DMS 273 treated with DMSO at 0.1 percent for 48 hours (cell line): Measurements from ENCODE around the gene DMBX1.

Source experiments
- DNase-seq: peaks from one replicate; lab custom pipeline; 2025; lab: John Stamatoyannopoulos, UW

Gene DMBX1

GRCh38 chr1:46489638-46490405, at the start of gene DMBX1:
Gene DMBX1, plus strand, starts transcription at chr1:46489836. Its CDS starts 17,175 bp downstream, at chr1:46507011.
- no peak for DNase-seq

DNA sequence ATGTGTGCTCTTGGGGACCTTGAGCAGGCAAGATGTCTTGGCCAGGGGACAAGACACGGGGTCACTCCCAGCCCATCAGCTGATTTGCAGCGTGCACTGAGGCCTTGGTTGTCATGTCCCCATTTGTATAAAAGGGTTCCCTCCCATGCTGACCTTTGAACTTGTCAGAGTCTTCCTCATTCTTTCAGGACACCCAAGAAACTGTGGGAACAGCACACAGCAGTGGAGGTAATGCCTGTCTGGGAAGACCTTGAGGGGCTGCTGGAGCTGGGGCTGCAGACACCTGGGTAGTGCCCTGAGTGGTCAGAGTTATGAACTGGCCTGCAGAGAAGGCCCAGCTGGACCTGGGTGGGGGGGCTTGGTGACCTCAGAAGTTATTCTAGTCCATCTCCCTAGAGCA, 49.2 kb upstream of the DMBX1 start:
- no peak for DNase-seq

GRCh38 chr1:46442317-46443161, 47.1 kb upstream of the DMBX1 start:
- DNase-seq, result peak; percentile 73

- DNase-seq, result no peak
These were observed 45.2 kb upstream of the DMBX1 start for GRCh38 chr1:46444466-46444865.

DNA sequence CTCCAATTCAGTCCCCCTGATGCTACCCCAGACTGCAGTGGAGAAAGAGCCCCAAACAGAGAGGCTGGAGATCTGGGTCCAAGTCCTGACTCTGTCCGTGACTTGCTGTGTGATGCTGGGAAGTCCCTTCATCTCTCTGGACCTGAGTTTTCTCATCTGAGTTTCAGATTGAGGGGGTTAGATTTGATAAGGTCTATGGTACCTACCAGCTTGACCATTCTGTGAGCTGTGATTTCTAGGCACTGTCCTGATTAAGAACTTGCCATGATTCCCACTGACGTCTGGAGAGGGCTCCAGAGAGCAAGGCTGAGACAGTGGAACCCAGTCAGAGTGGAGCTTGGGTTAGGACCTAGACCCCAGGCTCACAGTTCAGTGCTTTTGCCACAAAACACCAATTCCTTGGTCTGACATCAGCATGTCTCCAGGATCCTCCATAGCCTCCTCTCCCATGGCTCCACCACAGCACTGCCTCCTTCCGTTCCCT, 43.8 kb upstream of the DMBX1 start:
- no peak for DNase-seq

- DNase-seq, result peak; percentile 38
These were observed 42.8 kb upstream of the DMBX1 start for GRCh38 chr1:46446646-46447498.

- no peak for DNase-seq
These were observed 42.0 kb upstream of the DMBX1 start for GRCh38 chr1:46447499-46448108.

DNA sequence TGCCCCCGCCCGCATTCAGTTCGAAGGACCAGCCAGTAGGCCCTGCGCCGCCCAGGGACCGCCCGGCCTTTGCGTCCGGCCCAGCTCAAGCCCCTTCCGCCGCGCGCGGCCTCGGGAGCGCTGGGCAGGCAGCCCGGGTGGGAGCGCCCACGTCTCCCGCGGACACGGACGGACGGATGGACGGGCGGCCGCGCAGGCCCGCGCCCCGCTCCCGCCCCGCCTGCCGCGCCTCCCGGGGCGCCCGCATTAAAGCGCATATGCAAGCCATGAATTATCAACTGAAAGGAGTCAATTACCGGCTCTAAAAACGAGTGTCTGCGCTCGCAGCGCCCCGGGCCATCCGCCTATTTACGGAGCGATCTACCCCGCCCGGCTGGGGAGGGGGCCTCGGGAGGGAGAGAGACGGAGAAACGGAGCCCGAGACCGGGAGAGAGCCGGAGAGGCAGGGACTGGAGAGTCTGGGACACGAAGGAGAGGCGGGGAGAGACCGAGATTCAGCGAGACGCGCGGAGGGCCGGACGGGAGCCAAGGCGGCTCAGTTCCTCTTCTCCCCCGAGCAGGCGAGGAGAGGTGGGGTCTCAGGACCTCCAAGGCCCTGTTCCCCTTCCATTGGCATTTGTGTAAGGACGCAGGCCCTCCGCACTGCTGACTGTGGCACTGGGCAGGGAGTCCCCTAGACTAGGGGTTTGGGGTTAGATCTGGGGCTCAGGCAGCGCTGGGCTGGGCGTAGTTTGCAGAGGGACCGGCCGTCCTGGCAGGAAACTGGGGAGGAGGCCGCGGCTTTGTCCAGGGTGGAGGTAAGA, 41.3 kb upstream of the DMBX1 start:
- no peak for DNase-seq

DNA sequence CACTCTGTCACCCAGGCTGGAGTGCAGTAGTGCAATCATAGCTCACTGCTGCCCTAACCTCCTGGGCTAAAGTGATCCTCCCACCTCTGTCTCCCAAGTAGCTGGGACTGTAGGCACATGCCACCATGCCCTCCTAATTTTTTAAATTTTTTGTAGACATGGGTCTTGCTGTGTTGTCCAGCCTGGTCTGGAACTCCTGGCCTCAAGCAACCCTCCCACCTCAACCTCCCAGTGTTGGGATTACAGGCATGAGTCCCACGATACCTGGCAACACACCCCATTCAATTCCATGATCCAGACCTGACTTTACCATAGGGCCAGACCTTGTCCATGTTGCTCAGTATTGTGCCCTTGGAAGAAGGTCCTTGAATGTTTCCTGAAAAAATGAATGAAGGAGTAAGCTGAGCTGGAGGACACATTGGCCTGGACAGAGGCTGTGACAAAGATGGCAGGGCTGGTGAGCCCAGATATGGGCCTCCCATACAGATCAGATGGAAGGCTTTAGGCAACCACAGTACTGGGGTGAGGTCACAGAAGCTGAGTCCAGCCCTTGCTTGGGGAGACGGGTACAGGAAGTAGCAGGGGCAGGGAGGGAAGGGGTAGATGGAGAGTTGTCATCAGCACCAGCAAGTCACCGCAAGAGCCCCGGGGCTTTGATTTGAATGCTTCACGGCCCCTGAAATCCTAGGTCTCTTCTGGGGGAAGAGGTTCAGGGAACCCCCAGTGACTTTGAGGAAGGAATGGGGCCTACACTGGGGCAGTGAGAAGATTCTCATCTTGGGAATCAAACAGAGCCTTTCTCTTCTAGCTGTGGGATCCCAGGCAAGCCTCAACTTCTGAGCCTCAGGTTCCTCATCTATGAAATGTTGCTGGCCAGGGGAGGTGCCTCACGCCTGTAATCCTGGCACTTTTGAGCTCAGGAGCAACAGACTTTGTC, 40.1 kb upstream of the DMBX1 start:
- no peak for DNase-seq

GRCh38 chr1:46450160-46450517, 39.5 kb upstream of the DMBX1 start:
- DNase-seq, result no peak

- DNase-seq, result no peak
These were observed 37.4 kb upstream of the DMBX1 start for GRCh38 chr1:46451948-46452930.

DNA sequence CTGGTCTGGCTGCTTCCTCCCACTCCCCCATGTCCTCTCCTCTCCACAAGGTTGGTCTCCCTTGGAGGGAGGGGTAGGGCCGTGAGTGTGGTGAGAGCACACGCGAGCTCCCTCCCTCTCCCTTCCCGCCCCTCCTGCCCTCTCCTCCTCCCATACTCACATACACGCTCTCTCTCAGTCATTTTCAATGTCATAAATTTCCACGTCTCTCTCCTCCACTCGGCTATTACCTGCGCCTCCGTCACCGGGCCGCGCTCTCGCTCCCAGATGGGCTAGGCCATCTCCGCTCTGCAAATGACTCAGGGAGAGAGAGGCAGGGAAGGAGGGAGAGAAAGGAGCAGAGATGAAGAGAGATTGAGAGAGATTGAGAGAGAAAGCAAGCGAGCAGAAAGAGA, 36.7 kb upstream of the DMBX1 start:
- DNase-seq, result no peak

DNA sequence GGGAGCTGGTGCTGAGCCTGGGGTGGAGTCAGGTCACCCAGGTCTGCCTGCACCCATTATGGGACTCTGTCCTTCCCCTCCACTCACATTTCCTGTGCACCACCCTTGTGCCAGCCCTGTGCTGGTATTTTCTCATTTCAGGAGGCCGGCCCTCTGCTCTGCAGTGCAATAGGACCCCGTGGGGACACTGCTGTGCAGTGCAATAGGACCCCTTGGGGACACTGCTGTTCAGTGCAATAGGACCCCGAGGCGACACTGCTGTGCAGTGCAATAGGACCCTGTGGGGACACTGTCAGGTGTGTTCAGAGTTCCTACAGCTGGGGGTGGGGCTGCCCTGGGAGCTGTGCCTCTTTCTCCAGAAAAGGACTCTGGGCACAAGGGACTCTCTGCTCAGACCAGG, 36.2 kb upstream of the DMBX1 start:
- DNase-seq, result no peak

DNA sequence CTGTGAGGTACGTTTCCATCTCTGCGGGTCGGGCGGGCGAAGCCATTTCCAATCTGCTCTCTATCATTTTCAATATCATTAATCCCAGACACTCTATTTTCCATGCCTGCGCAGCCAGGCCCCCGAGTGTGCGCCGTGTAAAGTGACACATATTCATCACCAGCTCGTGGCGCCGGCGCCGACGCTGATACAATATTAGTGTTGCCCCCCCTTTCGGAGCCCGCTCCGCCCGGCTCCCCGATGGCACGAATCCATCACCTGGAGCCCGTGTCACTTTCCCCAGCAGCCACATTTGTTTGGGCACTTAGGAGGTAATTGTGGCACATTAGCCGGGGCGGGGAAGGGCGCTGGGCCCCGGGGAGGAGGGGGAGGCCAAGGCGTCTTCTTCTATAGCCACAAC, 33.7 kb upstream of the DMBX1 start:
- DNase-seq, result no peak

DNA sequence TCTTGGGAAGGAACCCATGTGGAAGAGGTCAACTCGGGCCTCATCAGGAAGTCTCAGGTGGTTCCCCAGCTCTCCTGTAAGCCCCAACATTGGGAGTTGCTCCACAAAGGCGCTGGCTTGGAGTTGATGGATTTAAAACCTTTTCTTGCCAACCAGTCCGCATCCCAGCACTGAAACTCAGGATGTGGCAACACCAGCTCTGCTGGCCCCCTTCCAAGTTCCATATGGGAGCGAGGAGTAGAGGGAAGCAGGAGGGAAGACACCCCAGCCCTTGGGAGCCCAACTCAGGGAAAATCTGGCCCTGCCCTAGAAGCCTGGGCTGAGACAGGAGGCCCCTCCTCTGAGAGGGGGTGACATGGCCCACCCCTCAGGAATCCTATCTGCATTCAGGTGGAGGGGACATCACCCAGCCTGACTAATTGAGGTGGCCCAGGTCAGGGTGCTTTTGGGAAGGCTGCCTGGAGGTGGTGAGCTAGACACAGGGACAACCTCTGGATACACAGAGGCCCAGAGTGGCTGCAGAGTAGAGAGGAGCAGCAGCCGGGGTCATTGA, 33.1 kb upstream of the DMBX1 start:
- peak; percentile 2 for DNase-seq

- DNase-seq, result no peak
These were observed 32.5 kb upstream of the DMBX1 start for GRCh38 chr1:46457178-46457577.

GRCh38 chr1:46458190-46458589, 31.4 kb upstream of the DMBX1 start:
- DNase-seq, result no peak

DNA sequence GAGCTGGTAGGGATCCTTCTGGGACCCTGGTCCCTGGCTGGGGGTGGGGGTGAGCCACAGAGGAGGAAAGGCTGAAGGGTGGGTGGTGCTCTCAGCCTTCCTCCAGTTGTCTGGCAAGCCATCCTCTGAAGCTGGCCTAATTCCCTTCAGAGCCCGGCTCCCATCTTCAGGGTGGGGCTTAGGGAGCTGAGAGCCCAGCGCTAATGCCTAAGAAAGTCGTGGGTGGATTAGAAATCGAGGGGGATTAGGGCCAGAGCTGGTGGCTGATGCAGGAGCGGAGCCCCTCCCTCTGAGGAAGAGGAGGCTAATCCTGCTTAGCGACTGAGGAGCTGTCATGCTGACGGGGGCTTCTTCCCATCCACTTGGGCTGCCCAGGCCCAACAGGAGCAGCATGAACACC, 30.8 kb upstream of the DMBX1 start:
- no peak for DNase-seq
